Left ventricle myocardium inferior (tissue), 1 donor: Measurements from ENCODE around the gene OR8B12. TPM values are rescaled to one million over a fixed set of nuclear protein-coding genes. Genes with fewer than 3 reads are reported as not detected.

Experiments
- DNase-seq: peaks from one replicate; pipeline ENCODE4 v3.0.0-alpha.2; 2020
- H3K27ac ChIP-seq: fragments of 200-600 bp; replicated peaks from 2 replicates; pipeline ENCODE4 v1.8.0; 2021
- H3K27me3 ChIP-seq: fragments of 200-600 bp; 2 replicates; pipeline ENCODE4 v1.8.0; 2021; ENCODE audit warnings: low read depth
- H3K36me3 ChIP-seq: fragments of 200-600 bp; 2 replicates; pipeline ENCODE4 v1.8.0; 2021
- H3K4me1 ChIP-seq: fragments of 200-600 bp; 2 replicates; pipeline ENCODE4 v1.8.0; 2021
- H3K4me3 ChIP-seq: fragments of 200-600 bp; 2 replicates; pipeline ENCODE4 v1.8.0; 2021; ENCODE audit warnings: mild to moderate bottlenecking, moderate library complexity
- H3K9me3 ChIP-seq: fragments of 200-600 bp; replicated peaks from 2 replicates; pipeline ENCODE4 v1.8.0; 2021
- intact Hi-C: fragments of 100-400 bp; cut with micrococcal nuclease; formaldehyde crosslinking; loops from one replicate; pipeline ENCODE4 v1.11.0; 2022
- total RNA-seq: library from RNA; stranded (reverse); fragmentation: NEBNext Ultra II Directional; extraction: Animal tissue kit (Norgen Biotek cat#: 25700); gene quantifications from one replicate; pipeline ENCODE4 v1.2.1, GENCODE V29; 2021
- TF ChIP-seq, protein P1 (sequence below): fragments of 200-600 bp; IDR thresholded peaks from 2 replicates; pipeline ENCODE4 v1.8.0; 2021; ENCODE audit warnings: antibody characterized with exemption, mild to moderate bottlenecking, borderline replicate concordance
- donor health status: DM: no; HTN: yes; CAD: no; lungs with severe emphysema.

The OR8B12 gene
- total RNA-seq, 1 donor from 2014 or later: not detected

DNA sequence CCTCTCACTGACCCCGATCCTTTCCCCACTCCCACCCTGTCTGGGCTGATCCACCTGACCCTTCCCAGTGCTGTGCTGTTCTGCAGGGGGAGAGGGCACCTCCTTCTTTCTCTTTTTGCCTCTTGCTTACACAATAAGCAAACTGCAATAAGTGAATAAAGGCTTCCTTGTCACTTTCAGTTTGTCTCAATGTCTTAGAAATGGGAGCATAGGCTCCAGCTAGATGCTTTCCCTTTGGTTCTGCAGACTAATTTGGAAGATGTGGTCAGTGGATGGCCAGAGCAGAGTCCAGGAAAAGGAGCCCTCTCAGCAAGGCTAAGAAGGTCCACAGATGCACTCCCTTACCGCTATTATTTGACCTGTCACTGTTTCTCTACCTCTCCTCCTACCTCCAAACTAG is 9.4 kb downstream of the OR8B12 start:
- Histone ChIP-seq H3K9me3 (peaks cover 2% of the 10 kb centered on the region), H3K4me3 (no peak overlapping the region), H3K4me1 (no peaks in the 10 kb centered on the region), H3K27ac (no peak overlapping the region), H3K27me3 (no peaks in the 10 kb centered on the region), H3K36me3 (no peaks in the 10 kb centered on the region)
- DNase-seq: no peak
- TF ChIP-seq, protein P1, sequence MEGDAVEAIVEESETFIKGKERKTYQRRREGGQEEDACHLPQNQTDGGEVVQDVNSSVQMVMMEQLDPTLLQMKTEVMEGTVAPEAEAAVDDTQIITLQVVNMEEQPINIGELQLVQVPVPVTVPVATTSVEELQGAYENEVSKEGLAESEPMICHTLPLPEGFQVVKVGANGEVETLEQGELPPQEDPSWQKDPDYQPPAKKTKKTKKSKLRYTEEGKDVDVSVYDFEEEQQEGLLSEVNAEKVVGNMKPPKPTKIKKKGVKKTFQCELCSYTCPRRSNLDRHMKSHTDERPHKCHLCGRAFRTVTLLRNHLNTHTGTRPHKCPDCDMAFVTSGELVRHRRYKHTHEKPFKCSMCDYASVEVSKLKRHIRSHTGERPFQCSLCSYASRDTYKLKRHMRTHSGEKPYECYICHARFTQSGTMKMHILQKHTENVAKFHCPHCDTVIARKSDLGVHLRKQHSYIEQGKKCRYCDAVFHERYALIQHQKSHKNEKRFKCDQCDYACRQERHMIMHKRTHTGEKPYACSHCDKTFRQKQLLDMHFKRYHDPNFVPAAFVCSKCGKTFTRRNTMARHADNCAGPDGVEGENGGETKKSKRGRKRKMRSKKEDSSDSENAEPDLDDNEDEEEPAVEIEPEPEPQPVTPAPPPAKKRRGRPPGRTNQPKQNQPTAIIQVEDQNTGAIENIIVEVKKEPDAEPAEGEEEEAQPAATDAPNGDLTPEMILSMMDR: no peak
- intact Hi-C loops: no loop called here

GRCh38 chr11:124533626-124534025 is 9.8 kb downstream of the OR8B12 start:
- Histone ChIP-seq H3K9me3 (peaks cover 6% of the 10 kb centered on the region), H3K27me3 (no peaks in the 10 kb centered on the region)

GRCh38 chr11:124520550-124520854 is 23.0 kb downstream of the OR8B12 start:
- H3K27ac ChIP-seq: no peak overlapping the region
- DNase-seq: no peak
- TF ChIP-seq, protein P1: no peak
- no peaks in the 10 kb centered on the region for H3K36me3 ChIP-seq
- peaks cover 8% of the 10 kb centered on the region for H3K27me3 ChIP-seq
- intact Hi-C loops: no loop called here
- H3K4me1 ChIP-seq: no peaks in the 10 kb centered on the region
- H3K4me3 ChIP-seq: no peak overlapping the region
- no peaks in the 10 kb centered on the region for H3K9me3 ChIP-seq

More at GRCh38 chr11:124533626-124534025, 9.8 kb downstream of the OR8B12 start:
- DNase-seq: no peak
- Histone ChIP-seq H3K4me1 (no peaks in the 10 kb centered on the region), H3K36me3 (no peaks in the 10 kb centered on the region), H3K4me3 (no peak overlapping the region), H3K27ac (no peak overlapping the region)
- intact Hi-C loops: no loop called here
- TF ChIP-seq, protein P1: no peak

DNA sequence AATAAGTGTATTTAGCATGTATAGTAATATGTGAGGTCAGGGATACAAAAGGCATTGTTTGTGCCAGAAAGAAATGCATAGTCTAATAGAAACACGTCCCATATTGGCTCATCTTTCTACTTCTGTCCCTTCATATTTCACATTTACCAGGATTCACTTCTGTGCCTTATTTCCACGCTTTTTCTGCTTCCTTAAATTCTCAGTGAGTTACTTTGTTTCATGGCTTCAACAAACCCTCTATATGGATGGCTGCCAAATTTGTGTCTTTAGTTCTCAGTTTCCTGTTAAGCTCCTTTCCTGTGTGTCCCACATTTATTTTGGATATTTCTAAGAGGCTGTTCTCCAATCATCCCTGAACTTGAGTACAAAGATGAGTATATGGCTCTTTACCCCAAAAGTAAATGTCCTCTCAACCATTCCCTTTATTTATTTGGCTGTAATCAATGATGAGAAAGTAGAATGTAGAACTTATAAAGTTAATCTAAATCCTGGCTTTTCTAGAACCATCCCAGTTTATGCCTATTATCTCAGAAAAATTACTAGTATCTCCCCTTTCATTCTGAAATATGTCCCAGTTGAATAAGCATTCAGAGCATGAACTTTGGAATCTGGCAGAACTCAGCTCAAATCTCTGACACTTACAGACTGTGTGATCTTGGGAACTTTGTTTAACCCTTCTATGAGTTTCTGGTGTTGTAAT is 23.5 kb downstream of the OR8B12 start:
- no peak overlapping the region for H3K27ac ChIP-seq

GRCh38 chr11:124518989-124519451 is 24.4 kb downstream of the OR8B12 start:
- no peak for DNase-seq
- peaks cover 10% of the 10 kb centered on the region for H3K27me3 ChIP-seq
- H3K36me3 ChIP-seq: no peaks in the 10 kb centered on the region
- H3K4me3 ChIP-seq: no peak overlapping the region
- TF ChIP-seq, protein P1: no peak
- intact Hi-C loops: no loop called here
- no peaks in the 10 kb centered on the region for H3K9me3 ChIP-seq
- H3K4me1 ChIP-seq: no peaks in the 10 kb centered on the region
- H3K27ac ChIP-seq: no peak overlapping the region

More for the DNA sequence above, 23.5 kb downstream of the OR8B12 start:
- Histone ChIP-seq H3K27me3 (peaks cover 10% of the 10 kb centered on the region), H3K4me1 (no peaks in the 10 kb centered on the region), H3K4me3 (no peak overlapping the region), H3K36me3 (no peaks in the 10 kb centered on the region), H3K9me3 (no peaks in the 10 kb centered on the region)
- TF ChIP-seq, protein P1: no peak
- DNase-seq: no peak
- intact Hi-C loops: no loop called here
